ENCODE measurements around the gene RARA.

GRCh38 chr17:40348136-40348504, 39.1 kb downstream of the RARA start:
- TF ChIP-seq CTCF (conservative IDR thresholded peaks at IDR 0.05), result no peak
- TF ChIP-seq EZH2 (IDR thresholded peaks at IDR 0.05; ENCODE audit: low read depth), result no peak

Data from PC-9 (cell line).